Stimulated activated naive CD8-positive, alpha-beta T cell treated with anti-CD3 and anti-CD28 coated beads, Interleukin-15, Interleukin-2, amounts not matched to agents 100 U/mL and 50 U/mL, for 24 hours (primary cell): ENCODE measurements around the gene C16orf90.
"Not testable (repeated sequence)": the region's sequence is repeated elsewhere in the genome, so short reads cannot be mapped to it uniquely, and the experiment has no call there.

Experiments used
- ATAC-seq: fragments of 150-1000 bp; cut with Tn5 transposase; one replicate; pipeline ENCODE4 v1.10.0; 2021
- DNase-seq: peaks from one replicate; pipeline ENCODE4 v3.0.0; 2021

Gene C16orf90

GRCh38 chr16:3511286-3512180 lies 16.2 kb upstream of the C16orf90 start:
- no peak for DNase-seq
- ATAC-seq: no peak

GRCh38 chr16:3510416-3510815 lies 15.1 kb upstream of the C16orf90 start:
- ATAC-seq (no peak), DNase-seq (no peak)

- DNase-seq (peak; percentile 71), ATAC-seq (peak; percentile 83)
Observed at GRCh38 chr16:3509470-3509928, 14.2 kb upstream of the C16orf90 start.

- no peak for DNase-seq
Observed at GRCh38 chr16:3508736-3509135, 13.4 kb upstream of the C16orf90 start.

GRCh38 chr16:3503523-3503922 lies 8.2 kb upstream of the C16orf90 start:
- ATAC-seq (peak; percentile 53), DNase-seq (peak; percentile 50)

More at GRCh38 chr16:3508736-3509135, 13.4 kb upstream of the C16orf90 start:
- ATAC-seq: no peak

GRCh38 chr16:3501783-3502400 lies 6.6 kb upstream of the C16orf90 start:
- ATAC-seq: no peak
- DNase-seq: no peak

- not testable (repeated sequence) for ATAC-seq, DNase-seq
Observed at GRCh38 chr16:3501412-3501761, 6.1 kb upstream of the C16orf90 start.

GRCh38 chr16:3498988-3499387 lies 3.7 kb upstream of the C16orf90 start:
- DNase-seq: no peak
- no peak for ATAC-seq

- DNase-seq (no peak), ATAC-seq (no peak)
Observed at GRCh38 chr16:3497771-3498170, 2.5 kb upstream of the C16orf90 start.

- ATAC-seq (no peak), DNase-seq (no peak)
Observed at GRCh38 chr16:3496386-3496785, 1.1 kb upstream of the C16orf90 start.

GRCh38 chr16:3494386-3494973 lies 809 bp downstream of the C16orf90 start:
- no peak for ATAC-seq
- no peak for DNase-seq

GRCh38 chr16:3492356-3492755 lies 2.9 kb downstream of the C16orf90 start:
- ATAC-seq: no peak
- no peak for DNase-seq

- DNase-seq: no peak
- no peak for ATAC-seq
Observed at GRCh38 chr16:3490911-3491629, 4.2 kb downstream of the C16orf90 start.

GRCh38 chr16:3488801-3489200 lies 6.5 kb downstream of the C16orf90 start:
- no peak for ATAC-seq
- DNase-seq: no peak

- DNase-seq (no peak), ATAC-seq (peak; percentile 11)
Observed at GRCh38 chr16:3487521-3488410, 7.5 kb downstream of the C16orf90 start.

- no peak for ATAC-seq
- no peak for DNase-seq
Observed at GRCh38 chr16:3486506-3487215, 8.6 kb downstream of the C16orf90 start.

- no peak for DNase-seq
Observed at GRCh38 chr16:3485821-3486505, 9.3 kb downstream of the C16orf90 start.

GRCh38 chr16:3485097-3485745 lies 10.1 kb downstream of the C16orf90 start:
- ATAC-seq (no peak), DNase-seq (no peak)

More at GRCh38 chr16:3485821-3486505, 9.3 kb downstream of the C16orf90 start:
- ATAC-seq: no peak

- DNase-seq (no peak), ATAC-seq (no peak)
Observed at GRCh38 chr16:3484318-3485096, 10.8 kb downstream of the C16orf90 start.
